ENCODE measurements around the gene SMIM35.

Gene SMIM35

DNA sequence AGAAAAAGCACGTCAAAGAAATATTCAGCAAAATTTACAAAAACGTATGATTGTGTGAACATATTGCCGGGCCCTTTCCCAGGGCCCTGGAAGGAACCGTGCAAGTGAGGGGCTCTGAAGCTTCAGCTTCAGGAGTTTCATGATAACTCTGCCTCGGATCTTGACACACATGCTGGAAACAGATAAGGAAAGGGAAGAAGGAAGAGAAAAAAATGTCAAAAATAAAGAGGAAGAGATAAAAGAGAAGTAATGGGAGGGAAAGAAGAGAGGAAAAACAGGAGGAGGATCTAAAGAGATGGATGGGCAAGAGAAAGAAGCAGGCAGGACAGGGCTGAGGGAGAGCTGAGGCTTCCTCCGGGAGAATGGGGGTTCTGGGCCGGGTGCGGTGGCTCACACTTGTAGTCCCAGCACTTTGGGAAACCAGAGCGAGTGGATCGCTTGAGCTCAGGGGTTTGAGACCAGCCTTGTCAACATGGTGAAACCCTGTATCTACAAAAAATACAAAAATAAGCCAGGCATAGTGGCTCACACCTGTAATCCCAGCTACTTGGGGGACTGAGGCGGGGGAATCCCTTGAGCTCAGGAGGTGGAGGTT is 12.6 kb downstream of the SMIM35 start:
- TF ChIP-seq, protein P1, sequence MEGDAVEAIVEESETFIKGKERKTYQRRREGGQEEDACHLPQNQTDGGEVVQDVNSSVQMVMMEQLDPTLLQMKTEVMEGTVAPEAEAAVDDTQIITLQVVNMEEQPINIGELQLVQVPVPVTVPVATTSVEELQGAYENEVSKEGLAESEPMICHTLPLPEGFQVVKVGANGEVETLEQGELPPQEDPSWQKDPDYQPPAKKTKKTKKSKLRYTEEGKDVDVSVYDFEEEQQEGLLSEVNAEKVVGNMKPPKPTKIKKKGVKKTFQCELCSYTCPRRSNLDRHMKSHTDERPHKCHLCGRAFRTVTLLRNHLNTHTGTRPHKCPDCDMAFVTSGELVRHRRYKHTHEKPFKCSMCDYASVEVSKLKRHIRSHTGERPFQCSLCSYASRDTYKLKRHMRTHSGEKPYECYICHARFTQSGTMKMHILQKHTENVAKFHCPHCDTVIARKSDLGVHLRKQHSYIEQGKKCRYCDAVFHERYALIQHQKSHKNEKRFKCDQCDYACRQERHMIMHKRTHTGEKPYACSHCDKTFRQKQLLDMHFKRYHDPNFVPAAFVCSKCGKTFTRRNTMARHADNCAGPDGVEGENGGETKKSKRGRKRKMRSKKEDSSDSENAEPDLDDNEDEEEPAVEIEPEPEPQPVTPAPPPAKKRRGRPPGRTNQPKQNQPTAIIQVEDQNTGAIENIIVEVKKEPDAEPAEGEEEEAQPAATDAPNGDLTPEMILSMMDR (conservative IDR thresholded peaks at IDR 0.05; ENCODE audit: low read depth, low read length), result no peak

DNA sequence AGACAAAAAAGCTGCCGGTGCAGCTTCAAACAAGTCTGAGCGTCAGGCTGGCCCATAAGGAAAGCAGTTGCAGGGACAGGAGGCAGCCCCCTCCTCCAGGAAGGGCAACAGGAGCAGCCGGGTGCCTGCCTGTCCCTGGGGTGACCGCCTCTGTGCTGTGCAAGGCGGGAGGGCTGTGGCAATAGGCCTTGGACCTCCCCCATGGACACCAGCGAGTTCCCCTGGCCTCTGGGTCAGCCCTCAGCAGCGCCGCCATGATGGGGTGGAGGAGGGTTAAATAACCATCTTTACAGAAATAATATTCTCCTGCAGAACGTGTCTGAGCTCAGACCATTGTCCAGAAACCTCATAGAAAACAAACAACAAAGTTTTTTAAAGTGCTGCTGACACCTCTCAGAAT is 13.2 kb downstream of the SMIM35 start:
- TF ChIP-seq, protein P1 (conservative IDR thresholded peaks at IDR 0.05; ENCODE audit: low read depth, low read length), result no peak
- DNase-seq (ENCODE audit: low read depth), result no peak
- no peak overlapping the region for H3K4me3 ChIP-seq (ENCODE audit: low read length)

More for the DNA sequence above, 12.6 kb downstream of the SMIM35 start:
- DNase-seq (ENCODE audit: low read depth), result no peak
- no peak overlapping the region for H3K4me3 ChIP-seq (ENCODE audit: low read length)

DNA sequence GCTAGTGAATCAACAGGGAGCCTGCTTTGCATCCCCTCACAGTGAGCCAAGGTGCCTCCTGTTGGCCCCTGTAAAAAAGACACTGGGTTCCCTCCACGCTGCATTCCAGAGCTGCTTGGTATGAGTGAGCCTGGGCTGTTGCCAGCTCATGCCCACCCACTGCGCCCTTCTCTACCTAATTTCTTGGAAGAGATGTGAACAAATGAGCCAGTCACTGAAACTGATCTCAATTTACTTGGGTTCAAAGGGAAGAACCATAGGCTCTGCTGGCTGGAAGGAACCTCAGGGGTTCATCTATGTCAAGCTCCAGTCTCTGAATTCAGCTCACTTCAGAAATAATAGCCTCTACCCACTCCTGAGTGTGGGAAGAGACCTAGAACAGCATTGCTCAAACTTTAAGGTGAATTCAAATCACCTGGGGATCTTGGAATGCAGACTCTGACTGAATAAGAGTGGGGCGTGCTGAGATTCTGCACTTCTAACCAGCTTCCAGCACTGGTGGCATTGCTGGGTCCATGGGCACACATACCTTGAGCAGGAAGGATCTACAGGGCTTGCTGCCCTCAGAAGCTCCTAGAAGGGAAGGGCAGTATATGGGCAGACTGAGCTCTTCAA is 15.2 kb downstream of the SMIM35 start:
- DNase-seq (ENCODE audit: low read depth), result no peak
- H3K4me3 ChIP-seq (ENCODE audit: low read length), result no peak overlapping the region
- TF ChIP-seq, protein P1 (conservative IDR thresholded peaks at IDR 0.05; ENCODE audit: low read depth, low read length), result no peak

DNA sequence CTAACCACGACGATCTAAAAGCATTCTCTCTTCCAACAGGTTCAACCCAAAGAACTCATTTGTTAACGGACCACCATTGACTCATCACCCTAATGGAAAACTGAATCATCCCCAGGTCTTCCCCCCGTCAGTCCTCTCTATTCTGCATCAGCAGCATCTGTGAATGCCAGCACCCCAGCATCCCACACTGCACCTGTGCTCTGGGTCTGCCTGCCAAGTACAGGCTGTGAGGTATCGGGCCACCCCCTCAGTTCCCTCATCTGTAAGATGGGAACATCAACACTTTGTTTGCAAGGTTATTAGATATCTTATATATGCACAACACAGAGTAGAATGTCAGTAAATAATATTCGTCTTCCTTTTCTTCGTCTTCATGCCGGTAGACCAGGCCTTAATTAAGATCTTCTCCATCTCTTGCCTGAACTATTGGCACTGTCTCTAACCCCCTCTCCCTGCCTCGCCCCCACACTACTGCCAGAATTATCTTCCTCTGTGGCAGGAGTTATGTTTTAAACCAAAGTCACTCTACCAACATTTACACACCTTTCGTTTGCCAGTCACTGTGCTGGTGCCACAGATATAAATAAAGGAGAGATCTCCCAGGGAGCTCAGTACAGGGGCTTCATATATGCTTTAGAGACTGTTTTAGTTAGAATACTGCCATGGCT is 17.7 kb downstream of the SMIM35 start:
- DNase-seq (ENCODE audit: low read depth), result no peak
- TF ChIP-seq, protein P1 (conservative IDR thresholded peaks at IDR 0.05; ENCODE audit: low read depth, low read length), result no peak
- no peak overlapping the region for H3K4me3 ChIP-seq (ENCODE audit: low read length)

DNA sequence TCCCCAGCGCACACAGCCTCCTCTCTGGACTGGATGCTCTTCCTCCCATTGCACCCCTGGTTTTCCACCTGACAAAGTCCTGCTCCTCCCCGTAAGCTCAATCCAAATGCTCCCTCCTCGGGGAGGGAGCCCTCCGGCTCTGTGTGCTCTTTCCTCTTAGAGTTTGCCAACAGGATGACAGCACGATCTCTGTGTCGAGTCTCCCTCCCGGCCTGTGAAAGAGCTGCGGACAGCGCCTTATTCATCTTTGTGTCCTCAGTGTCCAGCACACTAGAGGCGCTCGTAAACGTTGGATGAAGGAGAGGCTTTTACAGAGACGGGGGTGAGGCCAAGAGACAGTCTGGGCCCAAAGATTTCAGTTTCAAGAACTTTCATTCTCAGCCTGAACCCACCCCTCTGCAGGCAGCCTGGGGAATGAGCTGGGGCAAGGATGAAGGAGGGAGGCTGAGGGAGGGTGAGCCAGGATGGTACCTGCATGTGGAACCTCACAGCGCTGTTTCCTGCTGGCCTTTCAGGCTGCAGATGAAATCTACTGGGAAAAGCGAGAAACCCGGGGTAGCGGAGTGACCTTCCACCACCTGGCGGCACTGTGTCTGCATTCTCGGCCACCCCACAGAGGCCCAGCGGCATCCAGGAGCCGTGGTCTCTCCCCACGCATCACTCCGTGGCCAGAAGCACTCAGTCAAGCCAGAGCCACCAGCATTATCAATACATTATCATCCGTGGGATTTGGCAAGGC is 18.4 kb downstream of the SMIM35 start:
- DNase-seq (ENCODE audit: low read depth), result no peak
- TF ChIP-seq, protein P1 (conservative IDR thresholded peaks at IDR 0.05; ENCODE audit: low read depth, low read length), result no peak
- no peak overlapping the region for H3K4me3 ChIP-seq (ENCODE audit: low read length)

DNA sequence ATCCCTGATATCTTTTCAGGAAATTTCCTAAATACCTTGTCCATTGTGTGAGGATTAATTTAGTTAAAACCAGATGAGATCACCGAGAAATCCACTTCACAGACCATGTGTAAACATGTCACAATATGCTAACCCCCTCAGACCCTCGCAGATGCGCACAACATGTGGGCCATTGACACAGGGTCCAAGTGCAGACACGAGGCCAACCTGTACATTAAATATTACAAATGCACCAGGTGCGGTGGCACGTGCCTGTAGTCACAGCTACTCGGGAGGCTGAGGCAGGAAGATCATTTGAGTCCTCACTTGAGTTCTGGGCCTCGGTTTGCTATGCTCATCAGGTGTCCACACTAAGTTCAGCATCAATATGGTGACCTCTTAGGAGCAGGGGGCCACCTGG is 19.8 kb downstream of the SMIM35 start:
- TF ChIP-seq, protein P1 (conservative IDR thresholded peaks at IDR 0.05; ENCODE audit: low read depth, low read length), result no peak
- no peak overlapping the region for H3K4me3 ChIP-seq (ENCODE audit: low read length)
- no peak for DNase-seq (ENCODE audit: low read depth)

All from retinal pigment epithelial cell (primary cell).